ENCODE results near the gene IFI16.
"Not testable (repeated sequence)": the region's sequence is repeated elsewhere in the genome, so short reads cannot be mapped to it uniquely, and the experiment has no call there.

The IFI16 gene

DNA sequence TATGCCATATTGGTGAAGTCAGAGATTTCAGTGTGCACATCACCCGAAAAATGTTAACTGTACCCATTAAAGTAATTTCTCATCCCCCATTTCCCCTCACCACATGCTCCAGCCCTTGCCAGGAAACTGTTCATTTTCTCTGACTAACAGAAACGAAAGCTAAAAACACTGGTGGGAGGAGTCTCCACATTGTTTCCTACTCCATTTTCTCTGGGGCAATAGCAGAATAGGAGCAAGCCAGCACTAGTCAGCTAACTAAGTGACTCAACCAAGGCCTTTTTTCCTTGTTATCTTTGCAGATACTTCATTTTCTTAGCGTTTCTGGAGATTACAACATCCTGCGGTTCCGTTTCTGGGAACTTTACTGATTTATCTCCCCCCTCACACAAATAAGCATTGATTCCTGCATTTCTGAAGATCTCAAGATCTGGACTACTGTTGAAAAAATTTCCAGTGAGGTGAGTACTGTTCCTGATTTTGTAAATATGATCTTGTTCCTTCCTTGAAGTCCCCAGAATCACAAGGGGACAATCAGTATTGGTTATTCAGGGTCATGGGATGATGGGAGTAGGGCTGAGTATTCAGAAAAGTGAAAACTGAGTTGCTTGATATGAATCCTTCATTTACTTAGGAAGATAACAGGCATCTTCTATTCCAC, at the start of gene IFI16:
IFI16 (plus strand) TSS at position 204 of the 658 bp plus-strand sequence. CDS start 4,774 bp downstream, outside the sequence.
- no peak for DNase-seq (ENCODE audit: low read depth)

- DNase-seq (ENCODE audit: low read depth), result no peak
Observed at GRCh38 chr1:158961178-158961577, 48.5 kb upstream of the IFI16 start.

DNA sequence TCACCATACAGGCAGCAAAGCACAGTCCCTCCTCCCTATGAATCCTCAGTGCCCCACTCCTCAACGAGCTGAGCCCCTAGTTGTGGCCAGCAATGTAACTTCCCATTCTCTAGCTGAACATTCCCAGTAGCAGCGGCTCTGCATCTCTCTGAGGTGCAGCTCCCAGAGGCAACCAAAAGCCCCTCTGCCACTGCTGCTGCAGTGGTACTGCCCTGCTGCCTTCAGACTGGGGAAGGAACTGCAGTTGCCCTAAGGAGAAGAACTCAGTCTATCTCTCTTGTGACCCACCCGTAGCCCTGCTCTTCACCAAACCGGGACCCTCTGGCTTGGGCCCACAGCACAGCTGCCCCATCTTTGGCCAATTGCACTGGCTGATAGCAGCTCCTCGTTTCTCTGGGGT, 46.7 kb upstream of the IFI16 start:
- no peak for DNase-seq (ENCODE audit: low read depth)

DNA sequence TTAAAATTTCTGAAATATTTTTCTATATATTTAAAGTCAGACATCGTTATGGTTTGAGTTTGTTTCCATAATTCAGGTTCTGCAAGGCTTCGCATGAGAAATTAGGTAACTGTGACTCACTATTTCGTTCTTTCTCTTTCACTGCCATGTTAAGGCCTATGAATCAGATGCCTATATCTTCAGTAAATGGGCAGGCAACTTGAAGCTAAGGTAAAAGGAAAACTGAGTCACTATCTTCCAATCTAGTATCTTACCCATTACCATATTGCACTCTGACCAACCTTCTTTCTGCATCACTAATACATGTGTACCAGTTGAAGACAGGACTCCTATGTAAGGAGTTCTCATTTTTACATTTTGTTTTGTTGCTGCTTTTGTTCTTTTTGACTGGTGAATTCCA, 40.5 kb upstream of the IFI16 start:
- no peak for DNase-seq (ENCODE audit: low read depth)

DNA sequence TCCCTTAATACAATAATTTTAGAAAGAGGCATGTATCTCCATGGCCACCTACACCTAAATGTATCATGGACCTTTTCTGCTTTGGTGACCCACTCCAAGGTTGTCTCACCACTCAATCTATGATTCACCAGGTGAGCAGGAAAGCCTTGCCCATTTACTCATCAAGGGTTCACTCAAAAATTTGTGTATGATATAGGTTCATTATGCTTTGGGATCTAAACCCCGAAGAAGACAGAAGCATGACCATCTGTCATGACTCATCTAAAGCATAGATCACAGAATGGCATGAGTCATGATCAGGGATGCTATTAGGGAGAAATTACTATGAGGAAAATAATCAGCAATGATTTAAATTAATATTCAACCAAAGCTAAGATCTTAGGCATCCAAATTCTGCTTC, 39.9 kb upstream of the IFI16 start:
- DNase-seq (ENCODE audit: low read depth), result no peak

DNA sequence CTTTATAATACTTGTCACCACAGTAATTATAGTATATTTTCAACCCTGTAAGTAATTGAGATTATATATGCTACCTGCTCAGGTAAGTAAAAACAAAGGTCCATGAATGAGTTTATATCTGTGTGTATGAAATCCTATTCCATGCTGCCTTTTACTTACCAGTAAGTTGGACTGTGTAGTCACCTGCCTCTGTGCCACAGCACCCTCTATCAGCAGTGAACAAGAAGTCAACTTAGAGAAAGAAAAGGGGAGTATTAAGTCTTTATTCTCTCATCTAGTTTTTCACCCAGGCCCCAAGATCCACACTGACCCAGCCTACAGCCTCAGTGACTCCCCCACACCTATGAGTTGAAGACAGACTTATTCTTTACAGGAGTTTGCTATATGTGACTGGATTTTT, 36.9 kb upstream of the IFI16 start:
- DNase-seq (ENCODE audit: low read depth), result no peak

DNA sequence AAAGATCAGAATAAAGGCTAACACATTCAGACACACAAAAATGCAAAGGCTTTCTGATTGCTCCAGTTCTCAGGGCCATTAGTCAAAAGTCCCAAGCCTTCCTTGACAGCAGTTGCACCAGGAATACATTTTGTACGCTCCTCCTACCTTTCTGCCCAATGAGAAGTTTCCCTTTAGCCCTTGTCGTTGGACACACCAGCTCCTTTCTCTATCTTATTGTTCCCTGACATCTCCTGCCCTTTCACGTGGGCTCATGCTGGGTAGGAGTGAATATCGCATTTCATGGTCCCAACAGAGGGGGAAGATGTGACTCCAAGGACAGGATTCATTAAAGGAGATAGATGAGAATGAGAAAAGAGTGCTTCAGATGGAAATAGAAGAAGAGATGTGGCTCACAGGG, 33.5 kb upstream of the IFI16 start:
- no peak for DNase-seq (ENCODE audit: low read depth)

DNA sequence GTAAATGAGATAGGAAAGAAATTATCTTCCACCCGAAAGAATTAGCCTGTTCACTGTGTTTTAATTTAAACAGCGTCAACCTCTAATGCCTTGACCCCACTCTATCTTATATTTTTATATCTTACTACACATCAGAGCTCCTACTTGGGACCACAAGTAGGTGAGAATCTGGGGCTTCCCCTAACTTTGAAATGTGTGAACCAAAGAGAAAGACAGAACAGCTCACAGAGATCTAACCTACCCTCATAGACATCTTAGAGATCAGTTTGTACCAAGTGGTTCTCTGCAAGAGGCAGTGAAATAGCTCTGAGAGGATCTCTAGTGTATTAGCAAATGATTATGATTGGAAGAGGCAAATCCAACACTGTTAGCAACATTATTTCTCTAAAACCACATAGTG, 31.0 kb upstream of the IFI16 start:
- DNase-seq (ENCODE audit: low read depth), result no peak

GRCh38 chr1:158979229-158979628, 30.5 kb upstream of the IFI16 start:
- no peak for DNase-seq (ENCODE audit: low read depth)

- no peak for DNase-seq (ENCODE audit: low read depth)
Observed at GRCh38 chr1:158983235-158983634, 26.5 kb upstream of the IFI16 start.

DNA sequence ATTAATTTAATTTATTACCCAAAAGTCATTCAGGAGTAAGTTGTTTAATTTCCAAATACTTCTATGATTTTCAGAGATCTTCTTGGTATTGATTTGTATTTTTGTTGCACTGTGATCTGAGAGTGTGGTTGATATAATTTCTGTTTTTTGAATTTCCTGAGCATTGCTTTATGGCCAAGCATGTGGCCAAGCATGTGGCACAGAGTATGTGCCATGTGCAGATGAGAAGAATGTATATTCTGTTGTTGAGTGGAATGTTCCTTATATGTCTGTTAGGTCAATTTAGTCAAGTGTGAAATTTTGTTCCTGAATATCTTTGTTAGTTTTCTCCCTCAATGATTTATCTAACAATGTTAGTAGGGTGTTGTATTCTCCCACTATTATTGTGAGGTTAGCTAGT, 25.3 kb upstream of the IFI16 start:
- no peak for DNase-seq (ENCODE audit: low read depth)

DNA sequence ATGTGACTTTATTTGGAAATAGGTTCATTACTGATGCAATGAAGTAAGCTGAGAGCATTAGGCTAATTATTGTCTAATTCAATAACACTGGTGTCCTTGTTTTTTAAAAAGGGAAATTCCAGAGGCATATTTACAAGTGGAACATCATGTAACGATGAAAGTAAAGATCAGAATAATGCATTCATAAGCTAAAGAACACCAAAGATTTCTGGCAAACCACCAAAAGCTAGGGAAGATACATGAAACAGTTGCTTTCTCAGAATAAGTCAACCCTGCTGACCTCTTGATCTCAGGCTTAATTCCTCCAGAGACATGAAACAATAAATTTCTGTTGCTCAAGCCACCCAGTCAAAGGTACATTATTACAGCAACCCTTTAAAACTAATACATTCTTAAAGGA, 20.3 kb upstream of the IFI16 start:
- DNase-seq (ENCODE audit: low read depth), result no peak

DNA sequence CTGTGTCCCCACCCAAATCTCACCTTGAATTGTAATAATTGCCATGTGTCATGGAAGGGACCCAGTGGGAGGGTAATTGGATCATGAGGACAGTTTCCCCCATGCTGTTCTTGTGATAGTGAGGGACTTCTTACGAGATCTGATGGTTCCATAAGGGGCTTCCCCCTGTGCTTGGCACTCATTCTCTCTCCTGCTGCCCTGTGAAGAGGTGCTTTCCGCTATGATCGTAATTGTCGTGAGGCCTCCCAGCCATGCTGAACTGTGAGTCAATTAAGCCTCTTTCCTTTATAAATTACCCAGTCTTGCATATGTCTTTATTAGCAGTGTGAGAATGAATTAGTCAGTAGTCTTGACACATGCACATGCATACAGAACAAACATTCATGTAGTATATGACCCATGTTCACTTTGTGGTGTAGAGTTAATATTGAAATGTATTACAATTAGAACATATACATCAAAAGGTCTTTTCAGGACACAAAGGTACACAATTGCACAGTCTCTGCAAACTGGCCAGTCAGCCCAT, 16.9 kb upstream of the IFI16 start:
- DNase-seq (ENCODE audit: low read depth), result no peak

DNA sequence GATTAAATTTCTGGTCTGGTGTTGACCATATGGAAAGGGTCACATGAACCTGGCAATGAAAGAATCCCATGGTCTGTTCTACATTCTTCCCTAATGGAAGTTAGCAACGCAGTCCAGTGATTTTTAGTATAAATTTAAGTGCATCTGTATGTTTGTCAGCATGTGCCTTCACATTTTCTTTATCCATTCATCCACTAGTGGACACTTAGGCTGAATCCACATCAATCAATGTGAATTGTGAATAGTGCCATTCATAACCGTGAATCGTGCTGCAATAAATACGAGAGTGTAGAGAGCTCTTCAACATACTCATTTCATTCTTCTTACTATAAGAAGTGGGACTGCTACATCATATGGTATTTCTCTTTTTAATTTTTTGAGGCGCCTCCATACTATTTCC, 12.7 kb upstream of the IFI16 start:
- no peak for DNase-seq (ENCODE audit: low read depth)

DNA sequence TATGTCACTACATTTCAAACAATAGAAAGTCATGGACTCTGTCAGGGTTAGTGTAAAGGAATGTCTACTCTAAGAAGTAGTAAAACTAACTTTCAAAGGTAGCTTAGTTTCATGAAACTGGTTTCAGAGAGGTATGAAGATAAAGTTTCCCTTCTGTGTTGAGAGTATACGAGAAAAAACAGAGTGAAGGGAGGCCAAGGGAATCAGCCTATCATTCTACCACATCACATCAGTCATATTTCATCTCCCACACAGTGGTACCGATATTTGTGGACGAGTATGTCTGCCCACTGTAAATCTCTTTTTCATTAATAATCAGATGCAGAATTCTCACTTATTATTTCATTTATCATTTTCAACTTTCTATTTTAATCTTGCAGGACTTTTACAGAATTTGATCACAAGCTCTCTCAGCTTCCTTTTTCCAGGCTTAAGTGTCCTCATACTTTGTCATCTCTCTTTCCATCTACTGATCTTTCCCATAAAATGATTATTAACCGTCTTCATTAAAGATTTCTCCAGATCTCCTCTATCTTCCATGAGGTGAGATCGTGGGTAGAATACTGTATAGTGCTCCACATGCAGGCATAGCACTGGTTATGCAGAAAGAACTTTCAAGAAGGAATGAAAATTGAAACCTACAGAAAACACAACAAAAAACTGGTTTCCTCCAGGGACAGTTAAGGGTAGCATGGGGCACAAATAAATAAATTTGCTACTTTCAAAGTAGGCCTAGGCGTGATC, 11.5 kb upstream of the IFI16 start:
- DNase-seq (ENCODE audit: low read depth), result no peak

- DNase-seq (ENCODE audit: low read depth), result no peak
Observed at GRCh38 chr1:158998781-158999161, 10.9 kb upstream of the IFI16 start.

DNA sequence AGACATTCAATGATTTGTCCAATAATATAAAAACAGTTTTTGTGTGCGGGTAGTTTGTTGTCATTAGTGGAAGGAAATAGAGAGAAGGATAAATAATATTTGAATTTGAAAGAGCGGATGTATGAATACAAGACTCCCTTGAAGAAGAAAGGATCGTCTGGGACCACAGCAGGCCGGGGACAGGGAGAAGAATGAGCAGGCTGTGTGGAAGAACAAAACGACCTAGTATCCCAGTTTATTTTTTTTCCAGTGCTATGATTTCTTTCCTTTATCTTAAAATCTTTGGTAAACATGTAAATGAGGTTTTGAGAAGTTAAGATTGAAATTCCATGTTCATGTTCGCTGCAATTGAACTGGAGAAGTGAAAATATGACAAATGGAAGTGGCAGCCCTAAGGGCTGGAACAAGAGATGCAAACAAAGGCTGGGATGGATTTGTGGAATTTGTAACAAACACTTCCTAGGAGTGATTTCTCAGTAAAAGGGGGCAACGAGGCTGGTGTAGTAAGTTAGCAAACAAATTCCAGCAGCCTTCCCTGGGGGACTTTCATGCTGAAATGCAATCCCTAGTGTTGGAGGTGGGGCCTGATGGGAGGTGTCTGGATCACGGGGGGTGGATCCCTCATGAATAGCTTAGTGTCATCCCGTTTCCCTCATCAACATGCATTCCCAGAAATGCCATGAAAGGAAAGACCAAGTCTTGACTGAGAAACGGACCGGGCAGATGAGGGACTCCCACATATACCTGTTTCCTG, 10.2 kb upstream of the IFI16 start:
- no peak for DNase-seq (ENCODE audit: low read depth)

GRCh38 chr1:159000070-159000409, 9.7 kb upstream of the IFI16 start:
- no peak for DNase-seq (ENCODE audit: low read depth)

DNA sequence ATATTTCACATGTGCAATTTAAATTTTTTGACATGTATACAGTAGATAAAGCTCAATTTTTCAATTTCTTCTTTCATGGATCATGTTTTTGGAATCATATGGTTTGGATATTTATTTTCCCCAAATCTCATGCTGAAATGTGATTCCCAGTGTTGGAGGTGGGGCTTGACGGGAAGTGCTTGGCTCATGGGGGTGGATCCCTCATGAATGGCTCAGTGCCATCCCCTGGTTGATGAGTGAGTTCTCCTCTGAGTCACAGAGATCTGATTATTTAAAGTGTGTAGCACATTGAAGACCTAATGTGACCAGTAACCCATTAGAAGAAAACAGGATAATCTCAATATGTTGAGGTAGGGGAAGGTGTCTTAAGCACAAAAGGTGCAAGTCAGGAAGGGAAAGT, 9.1 kb upstream of the IFI16 start:
- DNase-seq (ENCODE audit: low read depth), result no peak

DNA sequence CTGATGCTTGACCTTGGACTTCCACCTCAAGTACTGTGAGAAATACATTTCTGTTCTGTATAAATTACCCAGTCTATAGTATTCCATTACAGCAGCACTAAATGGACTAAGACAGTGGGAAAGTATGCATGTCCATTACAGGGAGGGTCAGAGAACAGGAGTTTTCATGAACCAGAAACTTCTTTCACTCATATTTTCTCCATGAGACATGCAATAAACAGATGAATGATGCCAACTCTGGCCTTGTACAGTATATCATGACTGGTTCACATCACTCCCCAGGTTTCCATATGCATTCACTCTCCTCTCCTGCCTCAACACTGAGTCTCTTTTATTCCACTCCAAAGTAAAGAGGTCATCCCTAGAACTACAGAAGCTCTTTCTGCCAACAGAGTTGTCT, 4.5 kb upstream of the IFI16 start:
- no peak for DNase-seq (ENCODE audit: low read depth)

GRCh38 chr1:159005676-159006075, 4.0 kb upstream of the IFI16 start:
- no peak for DNase-seq (ENCODE audit: low read depth)

GRCh38 chr1:159006210-159006807, 3.4 kb upstream of the IFI16 start:
- not testable (repeated sequence) for DNase-seq (ENCODE audit: low read depth)

GRCh38 chr1:159007726-159008125, 2.0 kb upstream of the IFI16 start:
- no peak for DNase-seq (ENCODE audit: low read depth)
